ENCODE data around the gene KATNB1.
A peak's percentile ranks its signal among the peaks of the same experiment; 100 is the strongest.
"Not testable (repeated sequence)": the region's sequence is repeated elsewhere in the genome, so short reads cannot be mapped to it uniquely, and the experiment has no call there.

KATNB1 gene

GRCh38 chr16:57791195-57791892 is 55.8 kb downstream of the KATNB1 start:
- DNase-seq (ENCODE audit: low read depth in 2 of 2), result no peak

- DNase-seq (ENCODE audit: low read depth in 2 of 2), result no peak
Observed at GRCh38 chr16:57791893-57792461, 56.4 kb downstream of the KATNB1 start.

- no peak for DNase-seq (ENCODE audit: low read depth in 2 of 2)
Observed at GRCh38 chr16:57794849-57795430, 59.4 kb downstream of the KATNB1 start.

- DNase-seq (ENCODE audit: low read depth in 2 of 2), result no peak
Observed at GRCh38 chr16:57795431-57795878, 59.9 kb downstream of the KATNB1 start.

- DNase-seq (ENCODE audit: low read depth in 2 of 2), result not testable (repeated sequence)
Observed at GRCh38 chr16:57796014-57796413, 60.4 kb downstream of the KATNB1 start.

GRCh38 chr16:57797216-57797525 is 61.6 kb downstream of the KATNB1 start:
- no peak for DNase-seq (ENCODE audit: low read depth in 2 of 2)

- no peak for DNase-seq (ENCODE audit: low read depth in 2 of 2)
Observed at GRCh38 chr16:57797526-57798266, 62.1 kb downstream of the KATNB1 start.

GRCh38 chr16:57798267-57798810 is 62.8 kb downstream of the KATNB1 start:
- DNase-seq (ENCODE audit: low read depth in 2 of 2), result no peak

GRCh38 chr16:57798953-57799599 is 63.5 kb downstream of the KATNB1 start:
- no peak for DNase-seq (ENCODE audit: low read depth in 2 of 2)

GRCh38 chr16:57799600-57800199 is 64.1 kb downstream of the KATNB1 start:
- DNase-seq (ENCODE audit: low read depth in 2 of 2), result no peak

GRCh38 chr16:57800200-57801097 is 64.9 kb downstream of the KATNB1 start:
- DNase-seq (ENCODE audit: low read depth in 2 of 2), result no peak

GRCh38 chr16:57801098-57801808 is 65.7 kb downstream of the KATNB1 start:
- DNase-seq (ENCODE audit: low read depth in 2 of 2), result no peak

GRCh38 chr16:57801809-57802340 is 66.3 kb downstream of the KATNB1 start:
- DNase-seq (ENCODE audit: low read depth in 2 of 2), result no peak

GRCh38 chr16:57802341-57803133 is 67.0 kb downstream of the KATNB1 start, which contains the start of gene KIFC3:
Gene KIFC3 (minus strand): TSS chr16:57802491. CDS start chr16:57798243, 4,248 bp downstream.
- peak; percentile 44 to 55 for DNase-seq (ENCODE audit: low read depth in 2 of 2)

GRCh38 chr16:57803134-57803990 is 67.8 kb downstream of the KATNB1 start:
- DNase-seq (ENCODE audit: low read depth in 2 of 2), result no peak

GRCh38 chr16:57804111-57804837 is 68.7 kb downstream of the KATNB1 start:
- no peak for DNase-seq (ENCODE audit: low read depth in 2 of 2)

GRCh38 chr16:57805176-57805575 is 69.6 kb downstream of the KATNB1 start:
- DNase-seq (ENCODE audit: low read depth in 2 of 2), result no peak
